AG10803 (cell line): ENCODE measurements around the gene BPIFB4.
"Not testable (repeated sequence)": the region's sequence is repeated elsewhere in the genome, so short reads cannot be mapped to it uniquely, and the experiment has no call there.

Experiments
- DNase-seq: peaks from one replicate; pipeline ENCODE4 v3.0.0; 2010; ENCODE audit warnings: low read depth
- H3K4me3 ChIP-seq: 2 replicates; pipeline ENCODE4 v1.5.1; 2011; ENCODE audit warnings: mild to moderate bottlenecking, low read length, control low read depth
- TF ChIP-seq, protein P1 (sequence below): conservative IDR thresholded peaks from 2 replicates; pipeline ENCODE4 v1.5.1; 2011; ENCODE audit warnings: mild to moderate bottlenecking, low read length, control low read depth, inconsistent platforms

BPIFB4 gene

DNA sequence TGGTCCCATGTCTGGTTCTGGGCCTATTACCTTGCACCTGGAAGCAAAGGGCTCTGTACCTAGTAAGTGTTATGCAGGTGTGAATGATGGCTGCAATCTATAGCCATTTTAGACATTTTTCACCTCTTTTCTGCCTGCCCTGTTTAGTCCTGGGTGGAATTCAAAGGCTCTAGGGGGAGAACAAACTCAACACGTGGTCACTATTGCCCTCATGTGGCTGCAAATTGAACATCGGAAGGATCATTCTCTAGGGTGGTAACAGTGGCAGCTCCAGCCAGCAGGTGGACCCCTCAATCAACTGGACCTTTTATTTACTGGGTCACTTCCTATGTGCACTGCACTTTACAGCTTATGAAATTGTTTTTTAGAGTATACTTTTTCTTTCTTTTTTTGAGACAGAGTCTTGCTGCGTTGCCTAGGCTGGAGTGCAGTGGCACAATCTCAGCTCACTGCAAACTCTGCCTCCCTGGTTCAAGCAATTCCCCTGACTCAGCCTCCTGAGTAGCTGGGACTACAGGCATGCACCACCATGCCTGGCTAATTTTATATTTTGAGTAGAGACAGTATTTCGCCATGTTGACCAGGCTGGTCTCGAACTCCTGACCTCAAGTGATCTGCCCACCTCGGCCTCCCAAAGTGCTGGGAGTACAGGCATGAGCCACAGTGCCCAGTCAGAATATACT is 16.6 kb downstream of the BPIFB4 start:
- not testable (repeated sequence) for H3K4me3 ChIP-seq

DNA sequence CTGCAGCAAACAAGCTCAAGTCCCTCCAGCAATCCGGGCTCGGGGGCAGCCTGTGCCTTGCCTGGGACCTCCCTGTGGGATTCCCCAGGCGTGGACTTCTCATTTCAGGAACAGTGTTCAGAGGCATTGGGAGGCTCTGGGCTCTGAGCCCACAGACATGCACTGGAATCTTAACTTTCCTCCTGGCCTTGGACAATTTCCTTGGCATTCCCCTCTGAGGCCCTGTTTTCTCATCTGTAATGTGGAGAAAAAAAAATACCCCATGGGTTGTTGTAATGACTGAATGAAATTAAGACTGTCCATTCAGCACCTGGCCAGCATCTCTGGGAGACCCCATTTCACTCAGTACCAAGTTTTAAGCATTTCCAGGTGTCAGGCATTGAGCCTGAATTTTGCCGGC is 17.6 kb downstream of the BPIFB4 start:
- DNase-seq = peak; percentile 51
- TF ChIP-seq, protein P1, sequence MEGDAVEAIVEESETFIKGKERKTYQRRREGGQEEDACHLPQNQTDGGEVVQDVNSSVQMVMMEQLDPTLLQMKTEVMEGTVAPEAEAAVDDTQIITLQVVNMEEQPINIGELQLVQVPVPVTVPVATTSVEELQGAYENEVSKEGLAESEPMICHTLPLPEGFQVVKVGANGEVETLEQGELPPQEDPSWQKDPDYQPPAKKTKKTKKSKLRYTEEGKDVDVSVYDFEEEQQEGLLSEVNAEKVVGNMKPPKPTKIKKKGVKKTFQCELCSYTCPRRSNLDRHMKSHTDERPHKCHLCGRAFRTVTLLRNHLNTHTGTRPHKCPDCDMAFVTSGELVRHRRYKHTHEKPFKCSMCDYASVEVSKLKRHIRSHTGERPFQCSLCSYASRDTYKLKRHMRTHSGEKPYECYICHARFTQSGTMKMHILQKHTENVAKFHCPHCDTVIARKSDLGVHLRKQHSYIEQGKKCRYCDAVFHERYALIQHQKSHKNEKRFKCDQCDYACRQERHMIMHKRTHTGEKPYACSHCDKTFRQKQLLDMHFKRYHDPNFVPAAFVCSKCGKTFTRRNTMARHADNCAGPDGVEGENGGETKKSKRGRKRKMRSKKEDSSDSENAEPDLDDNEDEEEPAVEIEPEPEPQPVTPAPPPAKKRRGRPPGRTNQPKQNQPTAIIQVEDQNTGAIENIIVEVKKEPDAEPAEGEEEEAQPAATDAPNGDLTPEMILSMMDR = no peak
- H3K4me3 ChIP-seq = no peak overlapping the region

More for the DNA sequence above, 16.6 kb downstream of the BPIFB4 start:
- TF ChIP-seq, protein P1 = peak; percentile 82
- peak; percentile 58 for DNase-seq

DNA sequence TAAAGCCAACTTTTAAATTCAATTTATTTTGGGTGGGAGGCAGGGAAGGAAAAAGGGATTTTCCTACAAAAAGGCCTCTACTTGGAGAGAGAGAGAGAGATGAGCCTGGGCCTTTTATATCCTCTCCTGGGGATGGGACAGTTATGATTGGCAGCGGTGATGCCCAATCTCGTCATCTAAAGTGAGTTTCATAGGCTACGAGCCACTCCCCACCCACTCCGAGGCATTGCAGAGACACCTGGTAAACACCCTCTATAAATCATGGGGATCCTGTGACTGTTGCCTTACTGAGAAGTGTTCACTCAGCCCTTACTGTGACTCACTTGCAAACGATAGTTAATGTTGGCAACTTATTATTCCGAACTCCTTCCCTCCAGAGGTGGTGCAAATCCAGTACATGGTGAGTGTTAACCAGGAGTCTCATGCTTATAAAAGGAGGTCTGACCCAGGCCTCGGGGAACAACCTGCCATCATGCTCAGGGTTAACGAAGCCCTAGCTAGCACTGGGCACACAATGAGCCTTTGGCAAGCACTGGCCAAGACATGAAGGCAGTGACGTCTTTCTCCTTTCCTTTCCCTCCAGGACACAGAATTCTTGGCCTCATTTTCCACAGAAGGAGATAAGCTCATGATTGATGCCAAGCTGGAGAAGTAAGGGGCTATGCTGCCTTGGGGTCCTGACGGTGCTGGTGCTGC is 20.5 kb downstream of the BPIFB4 start:
- TF ChIP-seq, protein P1 = no peak
- H3K4me3 ChIP-seq = no peak overlapping the region
- no peak for DNase-seq

DNA sequence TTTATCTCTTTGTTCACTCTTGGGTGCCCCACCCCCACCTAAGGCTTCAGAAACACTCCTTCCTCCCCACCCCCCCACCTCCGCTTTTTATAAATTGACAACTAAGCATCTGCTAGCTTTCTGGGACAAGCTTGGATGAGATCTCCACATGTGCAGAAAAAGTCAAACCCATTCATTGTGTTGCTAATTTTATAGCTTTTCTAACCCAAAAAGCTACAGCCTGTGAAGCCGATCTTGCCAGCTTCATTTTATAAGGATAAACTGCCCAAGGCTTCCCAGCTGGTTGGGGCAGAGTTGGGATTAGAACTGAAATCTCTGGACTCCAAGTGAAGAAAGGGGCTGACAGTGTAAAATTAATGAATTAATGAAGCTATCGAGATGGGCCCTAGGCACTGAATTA is 24.1 kb downstream of the BPIFB4 start:
- TF ChIP-seq, protein P1 = no peak
- DNase-seq = no peak
- no peak overlapping the region for H3K4me3 ChIP-seq

DNA sequence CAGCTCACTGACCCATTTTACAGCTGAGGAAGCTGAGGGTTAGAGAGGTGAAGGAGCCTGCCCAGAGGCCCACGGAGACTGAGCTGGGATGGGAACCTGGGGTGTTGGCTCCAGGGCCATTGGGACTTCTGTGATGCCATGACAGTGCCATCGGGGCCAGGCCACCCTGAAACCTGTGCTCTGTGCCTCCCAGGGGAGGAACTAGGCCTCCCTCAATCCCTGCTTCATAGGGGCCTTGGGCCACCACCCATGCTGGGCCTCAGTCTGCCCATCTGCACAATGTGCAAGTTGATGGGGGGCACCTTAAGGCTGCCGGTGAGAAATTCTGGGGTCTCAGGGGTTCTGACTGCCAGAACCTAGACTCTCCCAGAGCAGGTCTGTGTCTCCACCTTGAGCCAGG is 24.9 kb downstream of the BPIFB4 start:
- TF ChIP-seq, protein P1 = no peak
- no peak overlapping the region for H3K4me3 ChIP-seq
- no peak for DNase-seq

DNA sequence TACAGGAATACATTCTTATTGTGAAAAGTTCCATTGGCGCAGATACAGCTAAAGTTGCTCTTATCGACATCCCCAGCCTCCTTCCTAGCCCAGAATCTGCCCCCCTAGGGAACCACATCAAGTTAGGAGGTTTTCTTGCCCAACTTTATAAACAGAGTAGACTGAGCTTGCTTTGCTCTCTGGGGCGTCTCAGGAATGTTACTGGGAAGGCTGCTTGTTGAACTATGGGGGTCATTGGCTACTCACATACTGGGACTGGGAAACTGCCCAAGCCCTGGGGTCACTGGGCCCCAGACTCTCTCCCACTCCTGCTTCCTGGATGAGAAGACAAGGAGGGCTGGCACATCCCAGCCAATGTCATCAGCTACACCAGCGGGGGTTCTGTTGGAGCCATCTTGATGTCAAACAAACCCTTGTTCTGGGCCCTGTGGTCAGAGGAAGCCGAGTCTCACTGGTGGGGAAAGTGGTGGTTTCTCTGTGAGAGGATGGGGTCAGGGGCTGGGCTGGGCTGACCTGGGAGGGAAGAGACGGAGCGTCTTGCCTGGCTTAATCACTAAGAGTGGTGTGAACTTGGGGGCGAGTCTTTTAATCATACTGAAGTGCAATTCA is 26.0 kb downstream of the BPIFB4 start:
- no peak overlapping the region for H3K4me3 ChIP-seq
- TF ChIP-seq, protein P1 = no peak
- DNase-seq = no peak

DNA sequence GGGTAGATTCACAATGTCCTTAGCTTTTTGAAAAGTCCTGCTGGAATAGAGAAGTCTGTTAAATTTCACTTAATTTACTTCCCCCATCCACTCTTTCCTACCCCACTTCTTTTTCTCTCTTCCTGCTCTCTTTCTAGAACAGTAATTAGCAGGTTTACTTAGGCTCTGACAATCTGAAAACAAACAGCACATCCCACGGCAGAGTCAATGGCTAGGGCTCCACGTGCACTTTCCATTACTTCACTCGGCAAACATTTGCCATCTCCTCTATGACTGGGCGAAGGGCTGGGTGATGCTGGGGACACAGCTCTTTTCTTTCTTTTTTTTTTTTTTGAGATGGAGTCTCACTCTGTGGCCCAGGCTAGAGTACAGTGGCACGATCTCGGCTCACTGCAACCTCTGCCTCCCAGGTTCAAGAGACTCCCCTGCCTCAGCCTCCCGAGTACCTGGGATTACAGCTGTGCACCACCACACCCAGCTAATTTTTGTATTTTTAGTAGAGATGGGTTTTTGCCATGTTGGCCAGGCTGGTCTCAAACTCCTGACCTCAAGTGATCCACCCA is 26.7 kb downstream of the BPIFB4 start:
- DNase-seq, H3K4me3 ChIP-seq: not testable (repeated sequence)
